ENCODE results near the gene MYO19. TPM values are rescaled to one million over a fixed set of nuclear protein-coding genes. Genes with fewer than 3 reads are reported as not detected.

Gene MYO19
- total RNA-seq, 1 donor from 2014 or later = 38.9 TPM

DNA sequence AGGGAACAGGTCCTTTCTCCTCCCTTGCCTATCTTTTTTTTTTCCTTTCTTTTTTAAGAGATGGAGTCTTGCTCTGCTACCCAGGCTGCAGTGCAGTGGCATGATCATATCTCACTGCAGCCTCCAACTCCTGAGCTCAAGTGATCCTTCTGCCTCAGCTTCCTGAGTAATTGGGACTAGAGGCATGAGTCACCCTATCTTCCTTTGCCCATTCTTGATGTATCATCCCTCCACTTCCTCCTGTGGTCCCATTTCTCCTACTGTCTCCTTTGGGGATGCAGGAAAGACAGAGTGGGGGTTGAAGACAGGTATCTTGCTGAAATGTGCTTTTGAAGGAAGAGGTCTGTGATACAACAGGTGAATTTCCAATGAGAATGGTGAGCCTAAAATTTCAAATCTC is 5.5 kb downstream of the MYO19 start:
- Histone ChIP-seq H3K4me3 (no peak overlapping the region), H3K27me3 (ENCODE audit: low read depth) (no peaks in the 10 kb centered on the region), H3K9me3 (no peaks in the 10 kb centered on the region), H3K36me3 (peaks cover 82% of the 10 kb centered on the region), H3K27ac (no peak overlapping the region), H3K4me1 (peaks cover 7% of the 10 kb centered on the region)
- DNase-seq = no peak
- no peak for TF ChIP-seq CTCF (IDR thresholded peaks at IDR 0.05)
- intact Hi-C loops (cut with DNase I) = no loop called here
- no peak for ATAC-seq

GRCh38 chr17:36527621-36528250 is 6.9 kb downstream of the MYO19 start:
- Histone ChIP-seq H3K4me3 (no peak overlapping the region), H3K36me3 (peaks cover 85% of the 10 kb centered on the region), H3K4me1 (no peaks in the 10 kb centered on the region), H3K27ac (no peak overlapping the region), H3K27me3 (ENCODE audit: low read depth) (no peaks in the 10 kb centered on the region), H3K9me3 (no peaks in the 10 kb centered on the region)
- DNase-seq (no peak), ATAC-seq (no peak)
- no peak for TF ChIP-seq CTCF (IDR thresholded peaks at IDR 0.05)
- intact Hi-C loops (cut with DNase I) = no loop called here

- H3K27me3 ChIP-seq (ENCODE audit: low read depth) = no peaks in the 10 kb centered on the region
- intact Hi-C loops (cut with DNase I) = no loop called here
- H3K4me3 ChIP-seq = no peak overlapping the region
- no peak for ATAC-seq
- no peak for DNase-seq
- no peaks in the 10 kb centered on the region for H3K4me1 ChIP-seq
- peaks cover 85% of the 10 kb centered on the region for H3K36me3 ChIP-seq
- no peak for TF ChIP-seq CTCF (IDR thresholded peaks at IDR 0.05)
- H3K27ac ChIP-seq = no peak overlapping the region
- no peaks in the 10 kb centered on the region for H3K9me3 ChIP-seq
Observed at GRCh38 chr17:36525888-36526287, 8.8 kb downstream of the MYO19 start.

DNA sequence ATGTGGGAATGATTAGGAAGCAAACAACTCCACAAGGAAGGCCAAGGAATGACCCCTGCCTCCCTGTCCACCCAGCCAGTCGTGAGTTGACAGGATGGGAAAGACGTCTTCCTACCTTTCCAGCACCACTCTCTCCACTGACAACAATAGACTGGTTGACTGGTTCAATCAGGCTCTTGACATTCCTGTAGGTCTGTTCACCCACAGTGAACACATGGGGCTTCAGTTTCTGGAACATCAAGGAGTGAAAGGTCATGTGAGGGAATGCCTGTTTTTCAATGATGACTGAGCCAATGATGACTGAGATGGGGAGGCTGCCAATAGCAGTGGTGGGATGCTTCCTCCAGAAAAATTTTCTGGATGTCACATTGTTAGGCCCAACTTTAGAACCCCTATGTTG is 9.6 kb downstream of the MYO19 start:
- H3K36me3 ChIP-seq = peaks cover 90% of the 10 kb centered on the region
- ATAC-seq = no peak
- no peaks in the 10 kb centered on the region for H3K4me1 ChIP-seq

GRCh38 chr17:36524428-36524876 is 10.2 kb downstream of the MYO19 start:
- no peaks in the 10 kb centered on the region for H3K9me3 ChIP-seq
- H3K4me3 ChIP-seq = no peak overlapping the region
- no peak for ATAC-seq
- no peaks in the 10 kb centered on the region for H3K27me3 ChIP-seq (ENCODE audit: low read depth)
- H3K4me1 ChIP-seq = no peaks in the 10 kb centered on the region
- H3K27ac ChIP-seq = no peak overlapping the region
- DNase-seq = no peak
- no peak for TF ChIP-seq CTCF (IDR thresholded peaks at IDR 0.05)
- intact Hi-C loops (cut with DNase I) = no loop called here
- H3K36me3 ChIP-seq = peaks cover 89% of the 10 kb centered on the region

More for the DNA sequence above, 9.6 kb downstream of the MYO19 start:
- Histone ChIP-seq H3K27me3 (ENCODE audit: low read depth) (no peaks in the 10 kb centered on the region), H3K27ac (no peak overlapping the region), H3K9me3 (no peaks in the 10 kb centered on the region), H3K4me3 (no peak overlapping the region)
- no peak for TF ChIP-seq CTCF (IDR thresholded peaks at IDR 0.05)
- intact Hi-C loops (cut with DNase I) = no loop called here
- DNase-seq = no peak
